ENCODE results near the gene DMXL2. TPM values are rescaled to one million over a fixed set of nuclear protein-coding genes. Genes with fewer than 3 reads are reported as not detected.
"Not testable (repeated sequence)": the region's sequence is repeated elsewhere in the genome, so short reads cannot be mapped to it uniquely, and the experiment has no call there.

Gene DMXL2
- total and polyA plus RNA-seq, 5 donors, result 9.1 to 17.1 (median 14.5) TPM

DNA sequence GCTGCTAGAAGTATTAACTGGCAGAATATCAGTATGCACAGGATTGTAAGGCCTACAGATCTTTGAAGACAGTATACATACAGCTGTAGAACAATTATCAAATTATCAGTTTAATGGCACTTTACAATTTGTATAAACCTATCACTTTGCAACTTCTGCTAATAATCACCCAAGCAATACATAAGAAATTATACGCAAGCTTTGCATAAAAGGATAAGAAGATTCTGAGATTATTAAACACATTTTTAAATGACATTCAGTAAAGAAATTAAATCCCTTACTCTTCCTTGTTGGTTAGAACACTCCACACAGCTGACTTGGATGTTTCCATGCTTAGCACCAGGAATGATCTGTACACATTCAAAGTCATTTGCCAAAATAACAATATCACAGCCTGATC lies 46.8 kb downstream of the DMXL2 start:
- no peak overlapping the region for H3K4me3 ChIP-seq (ENCODE audit: low read length)
- ATAC-seq (no peak), DNase-seq (no peak)
- intact Hi-C loops (cut with DNase I), result no loop called here
- H3K27ac ChIP-seq (ENCODE audit: low read length), result no peak overlapping the region
- no peaks in the 10 kb centered on the region for H3K27me3 ChIP-seq (ENCODE audit: control insufficient read depth, insufficient read depth)
- no peaks in the 10 kb centered on the region for H3K4me1 ChIP-seq (ENCODE audit: control insufficient read depth, insufficient read depth, low read length)
- WGBS, result 98% methylated on average over 1 of the region's 1 CpG
- H3K9me3 ChIP-seq (ENCODE audit: control insufficient read depth, low read length), result no peaks in the 10 kb centered on the region

DNA sequence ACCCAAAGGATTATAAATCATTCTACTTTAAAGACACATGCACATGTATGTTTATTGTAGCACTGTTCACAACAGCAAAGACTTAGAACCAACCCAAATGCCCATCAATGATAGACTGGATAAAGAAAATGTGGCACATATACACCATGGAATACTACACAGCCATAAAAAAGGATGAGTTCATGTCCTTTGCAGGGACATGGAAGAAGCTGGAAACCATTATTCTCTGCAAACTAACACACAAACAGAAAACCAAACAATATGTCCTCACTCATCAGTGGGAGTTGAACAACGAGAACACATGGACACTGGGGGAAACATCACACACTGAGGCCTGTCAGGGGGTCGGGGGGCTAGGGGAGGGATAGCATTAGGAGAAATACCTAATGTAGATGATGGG lies 49.2 kb downstream of the DMXL2 start:
- H3K4me3 ChIP-seq (ENCODE audit: low read length); H3K27ac ChIP-seq (ENCODE audit: low read length); intact Hi-C loops (cut with DNase I); H3K9me3 ChIP-seq (ENCODE audit: control insufficient read depth, low read length); DNase-seq; ATAC-seq; H3K27me3 ChIP-seq (ENCODE audit: control insufficient read depth, insufficient read depth); H3K4me1 ChIP-seq (ENCODE audit: control insufficient read depth, insufficient read depth, low read length): not testable (repeated sequence)
- 98% methylated on average over 2 of the region's 2 CpGs for WGBS

DNA sequence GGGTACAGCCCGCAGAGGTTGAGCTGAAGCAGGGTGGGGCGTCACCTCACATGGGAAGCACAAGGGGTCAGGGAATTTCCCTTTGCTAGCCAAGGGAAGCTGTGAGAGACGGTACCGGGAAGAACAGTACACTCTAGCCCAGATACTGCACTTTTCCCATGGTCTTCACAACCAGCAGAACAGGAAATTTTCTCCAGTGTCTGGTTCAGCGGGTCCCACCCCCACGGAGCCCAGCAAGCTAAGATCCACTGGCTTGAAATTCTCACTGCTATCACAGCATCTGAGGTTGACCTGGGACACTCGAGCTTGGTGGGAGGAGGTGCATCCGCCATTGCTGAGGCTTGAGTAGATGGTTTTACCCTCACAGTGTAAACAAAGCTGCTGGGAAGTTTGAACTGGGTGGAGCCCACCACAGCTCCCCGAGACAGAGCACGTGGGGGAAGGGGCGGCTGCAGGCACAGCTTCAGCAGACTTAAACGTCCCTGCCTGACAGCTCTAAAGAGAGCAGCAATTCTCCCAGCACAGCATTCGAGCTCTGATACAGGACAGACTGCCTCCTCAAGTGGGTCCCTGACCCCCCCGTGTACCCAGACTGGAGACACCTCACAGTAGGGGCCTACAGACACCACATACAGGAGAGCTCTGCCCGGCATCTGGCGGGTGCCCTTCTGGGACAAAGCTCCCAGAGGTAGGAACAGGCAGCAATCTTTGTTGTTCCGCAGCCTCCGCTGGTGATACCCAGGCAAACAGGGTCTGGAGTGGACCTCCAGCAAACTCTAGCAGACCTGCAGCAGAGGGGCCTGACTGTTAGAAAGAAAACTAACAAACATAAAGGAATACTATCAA lies 53.4 kb downstream of the DMXL2 start:
- H3K4me1 ChIP-seq (ENCODE audit: control insufficient read depth, insufficient read depth, low read length); H3K4me3 ChIP-seq (ENCODE audit: low read length); H3K9me3 ChIP-seq (ENCODE audit: control insufficient read depth, low read length); H3K27ac ChIP-seq (ENCODE audit: low read length); intact Hi-C loops (cut with DNase I); ATAC-seq; H3K27me3 ChIP-seq (ENCODE audit: control insufficient read depth, insufficient read depth): not testable (repeated sequence)
- 70% methylated on average over 18 of the region's 18 CpGs for WGBS
- DNase-seq, result peak in 1 of 3 donors; percentile 30

DNA sequence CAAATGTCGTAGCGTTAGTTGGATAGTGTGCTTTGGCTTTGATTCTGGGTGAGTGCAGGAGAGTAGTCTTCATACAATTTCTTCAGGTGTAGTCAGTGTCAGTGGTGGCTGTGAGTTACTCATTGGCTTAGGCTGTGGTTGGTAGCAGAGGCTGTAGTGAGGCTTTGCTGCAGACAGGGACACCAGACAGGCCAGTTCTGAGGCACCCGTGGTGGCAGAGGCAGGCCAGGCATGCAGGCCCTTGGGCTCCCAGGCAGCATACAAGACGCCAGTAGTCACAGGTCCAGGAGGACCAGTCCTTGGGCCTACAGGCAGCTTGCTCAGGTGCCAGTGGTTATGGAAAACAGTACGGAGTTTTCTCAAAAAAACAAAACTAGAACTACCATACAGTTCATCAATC lies 61.3 kb downstream of the DMXL2 start:
- WGBS, result 82% methylated on average over 5 of the region's 5 CpGs
- no peak for ATAC-seq

DNA sequence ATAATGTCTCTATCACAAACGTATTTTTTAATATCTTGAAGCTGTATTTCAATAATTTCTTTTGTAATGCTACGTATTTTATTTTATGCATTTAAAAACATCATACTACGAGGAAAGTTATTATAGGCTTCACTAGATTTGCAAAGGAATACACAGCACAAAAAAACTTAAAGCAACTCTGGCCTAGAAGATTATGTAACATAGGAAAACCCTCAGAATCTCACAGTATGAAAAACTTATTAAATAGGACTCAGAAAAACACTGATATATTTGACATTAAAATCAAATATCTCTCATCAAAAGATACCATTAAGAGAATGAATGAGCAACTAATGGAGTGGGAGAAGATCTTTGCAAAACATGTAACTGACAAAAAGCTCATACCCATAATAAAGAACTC lies 63.7 kb downstream of the DMXL2 start:
- ATAC-seq, result no peak
- WGBS, result 91% methylated on average over 3 of the region's 3 CpGs
- no peaks in the 10 kb centered on the region for H3K27me3 ChIP-seq (ENCODE audit: control insufficient read depth, insufficient read depth)
- no peak for DNase-seq
- H3K4me3 ChIP-seq (ENCODE audit: low read length), result no peak overlapping the region
- no peak overlapping the region for H3K27ac ChIP-seq (ENCODE audit: low read length)
- H3K9me3 ChIP-seq (ENCODE audit: control insufficient read depth, low read length), result no peaks in the 10 kb centered on the region
- intact Hi-C loops (cut with DNase I), result no loop called here
- H3K4me1 ChIP-seq (ENCODE audit: control insufficient read depth, insufficient read depth, low read length), result no peaks in the 10 kb centered on the region

More for the DNA sequence above, 61.3 kb downstream of the DMXL2 start:
- Histone ChIP-seq H3K4me3 (ENCODE audit: low read length) (no peak overlapping the region), H3K9me3 (ENCODE audit: control insufficient read depth, low read length) (no peaks in the 10 kb centered on the region), H3K4me1 (ENCODE audit: control insufficient read depth, insufficient read depth, low read length) (no peaks in the 10 kb centered on the region), H3K27me3 (ENCODE audit: control insufficient read depth, insufficient read depth) (no peaks in the 10 kb centered on the region), H3K27ac (ENCODE audit: low read length) (no peak overlapping the region)
- intact Hi-C loops (cut with DNase I), result no loop called here
- no peak for DNase-seq

DNA sequence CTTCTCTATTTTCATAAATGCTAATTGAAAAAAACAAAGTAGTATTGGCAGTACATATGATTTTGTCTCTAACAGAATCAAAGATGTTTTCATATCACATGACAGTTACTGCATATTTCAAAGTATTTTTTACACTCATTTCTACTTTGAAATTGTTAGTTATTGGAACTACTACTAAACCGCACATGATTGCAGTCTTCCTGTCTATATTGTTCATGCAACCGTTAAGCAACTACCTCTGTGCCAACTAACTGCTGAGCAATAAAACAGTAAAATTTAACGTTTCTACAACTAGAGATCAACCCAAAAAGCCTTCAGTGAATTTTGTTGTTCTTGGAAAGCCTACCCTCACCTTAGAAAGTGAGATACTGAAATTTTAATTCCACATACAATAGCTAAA lies 64.2 kb downstream of the DMXL2 start:
- Histone ChIP-seq H3K27me3 (ENCODE audit: control insufficient read depth, insufficient read depth) (no peaks in the 10 kb centered on the region), H3K27ac (ENCODE audit: low read length) (no peak overlapping the region), H3K4me1 (ENCODE audit: control insufficient read depth, insufficient read depth, low read length) (no peaks in the 10 kb centered on the region), H3K9me3 (ENCODE audit: control insufficient read depth, low read length) (no peaks in the 10 kb centered on the region), H3K4me3 (ENCODE audit: low read length) (no peak overlapping the region)
- 82% methylated on average over 3 of the region's 3 CpGs for WGBS
- DNase-seq, result no peak
- ATAC-seq, result no peak
- intact Hi-C loops (cut with DNase I), result no loop called here

DNA sequence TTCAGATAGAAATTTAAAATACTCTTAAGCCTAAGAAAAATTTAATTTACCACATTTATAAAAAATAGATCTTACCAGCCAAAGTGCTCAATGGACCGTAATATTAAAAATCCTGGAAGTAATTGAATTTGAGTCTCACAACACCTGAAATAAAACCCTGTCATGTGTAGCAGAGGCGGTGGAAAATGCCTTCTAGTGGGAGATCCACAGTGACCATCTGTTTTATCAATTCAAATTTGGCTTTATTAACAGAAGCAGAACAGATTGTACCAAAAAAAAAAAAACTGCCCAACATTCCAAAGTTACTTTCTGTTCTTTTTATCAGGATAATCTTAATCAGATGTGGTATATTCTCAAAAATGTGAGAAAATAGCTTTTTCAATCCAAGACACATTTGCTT lies 71.7 kb downstream of the DMXL2 start:
- 93% methylated on average over 2 of the region's 2 CpGs for WGBS
- no peak for ATAC-seq
- DNase-seq, result no peak
- Histone ChIP-seq H3K27ac (ENCODE audit: low read length) (no peak overlapping the region), H3K27me3 (ENCODE audit: control insufficient read depth, insufficient read depth) (no peaks in the 10 kb centered on the region), H3K4me3 (ENCODE audit: low read length) (no peak overlapping the region), H3K4me1 (ENCODE audit: control insufficient read depth, insufficient read depth, low read length) (no peaks in the 10 kb centered on the region), H3K9me3 (ENCODE audit: control insufficient read depth, low read length) (no peaks in the 10 kb centered on the region)
- intact Hi-C loops (cut with DNase I), result no loop called here

DNA sequence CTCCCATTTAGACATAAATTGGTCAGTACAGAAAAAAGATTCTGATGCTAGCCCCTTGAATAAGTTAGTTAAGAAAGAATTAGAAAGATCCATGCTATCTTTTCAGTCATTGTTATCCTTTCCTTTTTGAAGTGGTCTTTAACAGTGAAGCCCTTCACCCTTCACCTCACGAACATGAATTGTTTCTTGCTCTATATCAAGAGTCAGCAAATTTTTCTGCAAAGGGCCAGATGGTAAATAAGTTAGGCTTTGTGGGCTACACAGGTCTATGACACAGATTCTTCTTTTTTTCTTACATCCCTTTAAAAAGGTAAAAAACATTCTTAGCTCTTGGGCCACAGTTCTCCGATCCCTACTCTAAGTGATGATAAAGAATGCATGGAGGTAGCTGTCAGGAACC lies 74.9 kb downstream of the DMXL2 start:
- DNase-seq (no peak), ATAC-seq (no peak)
- H3K9me3 ChIP-seq (ENCODE audit: control insufficient read depth, low read length), result no peaks in the 10 kb centered on the region
- no peaks in the 10 kb centered on the region for H3K27me3 ChIP-seq (ENCODE audit: control insufficient read depth, insufficient read depth)
- no peak overlapping the region for H3K27ac ChIP-seq (ENCODE audit: low read length)
- intact Hi-C loops (cut with DNase I), result no loop called here
- H3K4me3 ChIP-seq (ENCODE audit: low read length), result no peak overlapping the region
- no peaks in the 10 kb centered on the region for H3K4me1 ChIP-seq (ENCODE audit: control insufficient read depth, insufficient read depth, low read length)
- WGBS, result 85% methylated on average over 2 of the region's 2 CpGs

DNA sequence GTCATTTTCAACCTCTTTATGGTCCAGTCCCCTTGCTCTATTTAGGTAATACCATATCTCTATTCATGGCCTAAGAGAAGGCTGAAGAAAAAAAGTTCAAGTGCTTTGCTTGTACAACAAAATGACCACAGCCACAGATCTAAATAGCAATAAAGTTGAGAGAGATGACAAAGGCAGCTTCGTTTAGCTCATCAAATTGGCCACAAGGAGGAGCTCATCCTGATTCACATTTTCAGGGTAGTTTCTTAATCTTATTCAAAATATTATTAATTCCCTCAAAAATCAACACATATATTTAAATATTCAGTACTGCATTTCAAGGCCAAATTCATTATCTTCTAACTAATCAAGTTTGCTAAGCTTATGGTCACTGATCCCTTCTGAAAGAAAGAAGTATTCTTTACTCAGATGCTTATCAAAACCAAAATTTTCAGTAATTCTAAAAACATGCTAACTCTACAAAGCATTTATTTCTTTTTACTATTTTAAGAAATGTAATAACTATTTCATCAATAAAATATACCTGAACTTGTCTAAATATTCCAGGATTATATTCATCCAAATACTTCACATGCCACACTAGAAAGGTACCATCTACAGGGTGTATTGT lies 85.5 kb downstream of the DMXL2 start:
- Histone ChIP-seq H3K4me3 (ENCODE audit: low read length) (no peak overlapping the region), H3K27ac (ENCODE audit: low read length) (no peak overlapping the region), H3K4me1 (ENCODE audit: control insufficient read depth, insufficient read depth, low read length) (no peaks in the 10 kb centered on the region), H3K27me3 (ENCODE audit: control insufficient read depth, insufficient read depth) (no peaks in the 10 kb centered on the region), H3K9me3 (ENCODE audit: control insufficient read depth, low read length) (no peaks in the 10 kb centered on the region)
- DNase-seq (no peak), ATAC-seq (no peak)
- intact Hi-C loops (cut with DNase I), result no loop called here
- 15% methylated on average over 1 of the region's 1 CpG for WGBS

DNA sequence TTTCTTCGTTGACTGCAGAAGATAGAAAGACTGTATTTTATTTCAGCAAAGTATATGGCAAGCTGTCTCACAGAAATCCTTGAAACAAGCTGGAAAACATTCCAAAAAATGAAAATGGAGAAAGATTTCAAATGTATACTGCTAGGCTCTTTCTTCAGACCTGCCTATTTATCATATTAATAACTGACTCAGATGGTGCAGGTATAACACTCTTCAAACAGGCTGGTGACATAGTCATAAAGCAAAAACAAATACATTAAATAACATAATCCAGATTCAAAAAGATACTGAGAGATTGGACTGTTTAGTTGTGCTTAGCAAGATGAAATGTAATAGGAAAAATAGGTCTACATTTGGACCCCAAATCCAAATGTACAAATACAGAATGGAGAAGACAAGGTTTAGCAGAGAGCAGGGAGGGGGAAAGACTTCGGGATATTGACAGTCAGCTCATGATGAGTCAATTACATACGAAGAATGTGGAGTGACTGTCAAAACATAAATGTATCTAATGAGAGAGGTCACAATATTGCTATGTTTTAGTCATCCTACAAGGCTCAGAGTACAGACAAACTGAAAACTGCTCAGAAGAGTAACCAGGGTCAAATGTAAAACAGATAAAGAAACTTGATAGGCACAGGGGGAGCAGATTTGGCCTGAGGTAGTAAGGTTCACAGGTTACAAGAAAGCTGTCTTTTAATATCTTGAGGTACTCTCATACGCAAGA lies 88.7 kb downstream of the DMXL2 start:
- DNase-seq, result no peak
- Histone ChIP-seq H3K27ac (ENCODE audit: low read length) (no peak overlapping the region), H3K9me3 (ENCODE audit: control insufficient read depth, low read length) (no peaks in the 10 kb centered on the region), H3K4me1 (ENCODE audit: control insufficient read depth, insufficient read depth, low read length) (no peaks in the 10 kb centered on the region), H3K4me3 (ENCODE audit: low read length) (no peak overlapping the region), H3K27me3 (ENCODE audit: control insufficient read depth, insufficient read depth) (no peaks in the 10 kb centered on the region)
- intact Hi-C loops (cut with DNase I), result no loop called here
- WGBS, result 94% methylated on average over 4 of the region's 4 CpGs
- ATAC-seq, result no peak

DNA sequence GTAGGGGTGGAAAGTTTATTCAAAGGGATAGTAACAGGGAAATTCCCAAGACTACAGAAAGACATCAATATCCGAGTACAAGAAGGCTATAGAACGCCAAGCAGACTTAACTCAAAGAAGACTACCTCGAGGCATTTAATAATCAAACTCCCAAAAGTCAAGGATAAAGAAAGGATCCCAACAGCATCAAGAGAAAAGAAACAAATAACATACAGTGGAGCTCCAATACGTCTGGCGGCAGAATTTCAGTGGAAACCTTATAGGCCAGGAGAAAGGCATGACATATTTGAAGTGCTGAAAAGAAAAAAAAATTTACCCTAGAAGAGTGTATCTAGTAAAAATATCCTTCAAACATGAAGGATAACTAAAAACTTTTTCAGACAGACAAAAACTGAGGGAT lies 95.6 kb downstream of the DMXL2 start:
- H3K9me3 ChIP-seq (ENCODE audit: control insufficient read depth, low read length), result no peaks in the 10 kb centered on the region
- intact Hi-C loops (cut with DNase I), result no loop called here
- no peak for ATAC-seq
- no peak for DNase-seq
- no peaks in the 10 kb centered on the region for H3K4me1 ChIP-seq (ENCODE audit: control insufficient read depth, insufficient read depth, low read length)
- no peaks in the 10 kb centered on the region for H3K27me3 ChIP-seq (ENCODE audit: control insufficient read depth, insufficient read depth)
- WGBS, result 97% methylated on average over 5 of the region's 5 CpGs
- H3K27ac ChIP-seq (ENCODE audit: low read length), result no peak overlapping the region
- no peak overlapping the region for H3K4me3 ChIP-seq (ENCODE audit: low read length)
